Measurements from ENCODE around the gene NPIPB2. TPM values are rescaled to one million over a fixed set of nuclear protein-coding genes. Genes with fewer than 3 reads are reported as not detected.

The NPIPB2 gene
- polyA plus RNA-seq, 1 donor (not counting 4 experiments of a cell fraction or from before 2014, with no cell fraction given) = 5.5 TPM

DNA sequence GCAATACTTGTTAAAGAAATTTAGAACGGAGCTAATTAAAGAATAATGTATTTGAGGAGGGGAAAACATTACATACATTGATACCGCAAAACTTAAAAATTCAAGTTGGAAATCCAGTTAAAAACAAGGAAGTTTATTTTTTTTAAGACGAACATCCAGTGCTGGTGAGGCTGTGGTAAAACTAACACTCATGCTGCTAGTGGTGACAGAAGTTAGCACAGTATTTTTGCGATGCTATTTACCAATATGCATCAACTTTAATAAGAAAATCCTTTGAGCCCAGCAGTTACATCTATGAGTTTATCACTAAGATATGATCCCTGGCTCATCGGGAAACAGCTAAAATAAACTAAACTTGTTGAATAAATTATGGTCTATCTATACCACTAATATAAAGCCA, 57.8 kb downstream of the NPIPB2 start:
- no peaks in the 10 kb centered on the region for H3K9me3 ChIP-seq (ENCODE audit: control insufficient read depth, low read depth, low read length)
- H3K4me3 ChIP-seq (ENCODE audit: control insufficient read depth in 2 of 3, extremely low read depth in 1 of 3, insufficient read depth in 2 of 3, low read depth in 1 of 3, low read length in 3 of 3) = no peak overlapping the region
- no peak for TF ChIP-seq EZH2 (IDR thresholded peaks at IDR 0.05; ENCODE audit: low read length)
- TF ChIP-seq, protein P1, sequence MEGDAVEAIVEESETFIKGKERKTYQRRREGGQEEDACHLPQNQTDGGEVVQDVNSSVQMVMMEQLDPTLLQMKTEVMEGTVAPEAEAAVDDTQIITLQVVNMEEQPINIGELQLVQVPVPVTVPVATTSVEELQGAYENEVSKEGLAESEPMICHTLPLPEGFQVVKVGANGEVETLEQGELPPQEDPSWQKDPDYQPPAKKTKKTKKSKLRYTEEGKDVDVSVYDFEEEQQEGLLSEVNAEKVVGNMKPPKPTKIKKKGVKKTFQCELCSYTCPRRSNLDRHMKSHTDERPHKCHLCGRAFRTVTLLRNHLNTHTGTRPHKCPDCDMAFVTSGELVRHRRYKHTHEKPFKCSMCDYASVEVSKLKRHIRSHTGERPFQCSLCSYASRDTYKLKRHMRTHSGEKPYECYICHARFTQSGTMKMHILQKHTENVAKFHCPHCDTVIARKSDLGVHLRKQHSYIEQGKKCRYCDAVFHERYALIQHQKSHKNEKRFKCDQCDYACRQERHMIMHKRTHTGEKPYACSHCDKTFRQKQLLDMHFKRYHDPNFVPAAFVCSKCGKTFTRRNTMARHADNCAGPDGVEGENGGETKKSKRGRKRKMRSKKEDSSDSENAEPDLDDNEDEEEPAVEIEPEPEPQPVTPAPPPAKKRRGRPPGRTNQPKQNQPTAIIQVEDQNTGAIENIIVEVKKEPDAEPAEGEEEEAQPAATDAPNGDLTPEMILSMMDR (optimal IDR thresholded peaks at IDR 0.05 in 1 of 3, IDR thresholded peaks at IDR 0.05 in 1 of 3, conservative IDR thresholded peaks at IDR 0.05 in 1 of 3; ENCODE audit: extremely low read depth in 1 of 3, insufficient read depth in 2 of 3, low read length in 3 of 3) = no peak
- peaks cover 6% of the 10 kb centered on the region for H3K79me2 ChIP-seq (ENCODE audit: control insufficient read depth, insufficient read depth, low read length)
- H3K36me3 ChIP-seq (ENCODE audit: control insufficient read depth in 2 of 2, extremely low read depth in 1 of 2, insufficient read depth in 2 of 2, low read length in 2 of 2) = peaks cover 7 to 29% of the 10 kb centered on the region in 2 experiments
- no peaks in the 10 kb centered on the region for H3K4me1 ChIP-seq (ENCODE audit: control insufficient read depth, extremely low read depth, insufficient read depth, low read length)
- H2AFZ ChIP-seq (ENCODE audit: control insufficient read depth, low read length) = no peak overlapping the region
- H3K9ac ChIP-seq (ENCODE audit: control insufficient read depth, extremely low read depth, insufficient read depth, low read length) = no peak overlapping the region
- H3K27me3 ChIP-seq (ENCODE audit: control insufficient read depth, extremely low read depth, insufficient read depth, low read length) = no peaks in the 10 kb centered on the region
- no peaks in the 10 kb centered on the region for H3K9me1 ChIP-seq (ENCODE audit: control insufficient read depth, extremely low read depth, insufficient read depth, low read length)
- dilution Hi-C loops (cut with MboI; ENCODE audit: extremely low pct_ligation_motif_present, low sequenced_read_pairs) = no loop called here
- no peaks in the 10 kb centered on the region for H4K20me1 ChIP-seq (ENCODE audit: control insufficient read depth, extremely low read depth, insufficient read depth, low read length)
- no peak overlapping the region for H3K4me2 ChIP-seq (ENCODE audit: control insufficient read depth, extremely low read depth, insufficient read depth, low read depth, low read length)
- H3K27ac ChIP-seq (ENCODE audit: control insufficient read depth, insufficient read depth, low read length) = no peak overlapping the region
- FAIRE-seq = no peak
- no peak for DNase-seq (ENCODE audit: low read depth, low spot score)

DNA sequence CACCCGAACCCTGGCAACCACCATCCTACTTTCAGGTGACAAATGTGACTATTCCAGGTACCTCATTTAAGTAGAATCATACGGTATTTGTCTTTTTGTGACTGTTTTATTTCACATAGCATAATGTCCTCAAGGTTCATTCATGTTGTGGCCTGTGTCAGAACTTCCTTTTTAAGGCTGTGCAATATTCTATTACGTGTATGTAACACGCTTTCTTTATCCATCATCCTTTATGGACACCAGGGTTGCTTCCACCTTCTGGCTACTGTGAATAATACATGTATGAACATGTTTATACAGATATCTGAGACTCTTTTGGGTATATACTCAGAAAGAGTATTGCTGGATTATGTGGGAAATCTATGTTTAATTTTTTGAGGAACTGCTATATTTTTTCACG, 61.8 kb downstream of the NPIPB2 start:
- dilution Hi-C loops (cut with MboI; ENCODE audit: extremely low pct_ligation_motif_present, low sequenced_read_pairs) = no loop called here
- Histone ChIP-seq H3K27me3 (ENCODE audit: control insufficient read depth, extremely low read depth, insufficient read depth, low read length) (no peaks in the 10 kb centered on the region), H3K9me1 (ENCODE audit: control insufficient read depth, extremely low read depth, insufficient read depth, low read length) (no peaks in the 10 kb centered on the region), H3K9ac (ENCODE audit: control insufficient read depth, extremely low read depth, insufficient read depth, low read length) (no peak overlapping the region), H3K36me3 (ENCODE audit: control insufficient read depth in 2 of 2, extremely low read depth in 1 of 2, insufficient read depth in 2 of 2, low read length in 2 of 2) (peaks cover 20 to 25% of the 10 kb centered on the region in 2 experiments), H2AFZ (ENCODE audit: control insufficient read depth, low read length) (no peak overlapping the region), H3K27ac (ENCODE audit: control insufficient read depth, insufficient read depth, low read length) (peak overlapping the region; percentile 36), H3K4me3 (ENCODE audit: control insufficient read depth in 2 of 3, extremely low read depth in 1 of 3, insufficient read depth in 2 of 3, low read depth in 1 of 3, low read length in 3 of 3) (no peak overlapping the region), H4K20me1 (ENCODE audit: control insufficient read depth, extremely low read depth, insufficient read depth, low read length) (no peaks in the 10 kb centered on the region), H3K4me2 (ENCODE audit: control insufficient read depth, extremely low read depth, insufficient read depth, low read depth, low read length) (no peak overlapping the region), H3K4me1 (ENCODE audit: control insufficient read depth, extremely low read depth, insufficient read depth, low read length) (no peaks in the 10 kb centered on the region), H3K79me2 (ENCODE audit: control insufficient read depth, insufficient read depth, low read length) (peaks cover 3% of the 10 kb centered on the region), H3K9me3 (ENCODE audit: control insufficient read depth, low read depth, low read length) (no peaks in the 10 kb centered on the region)
- DNase-seq (ENCODE audit: low read depth, low spot score) = no peak
- TF ChIP-seq, protein P1 (optimal IDR thresholded peaks at IDR 0.05 in 1 of 3, IDR thresholded peaks at IDR 0.05 in 1 of 3, conservative IDR thresholded peaks at IDR 0.05 in 1 of 3; ENCODE audit: extremely low read depth in 1 of 3, insufficient read depth in 2 of 3, low read length in 3 of 3) = no peak
- no peak for TF ChIP-seq EZH2 (IDR thresholded peaks at IDR 0.05; ENCODE audit: low read length)
- FAIRE-seq = no peak
